HG02981 (cell line): ENCODE measurements around the gene RPL23.

Experiments used
- ATAC-seq: cut with Tn5 transposase; IDR thresholded peaks from one replicate; pipeline ENCODE4 v1.9.1; 2021; ENCODE audit warnings: mild to moderate bottlenecking, moderate library complexity; ENCODE audit not compliant: unreplicated experiment

Gene RPL23

GRCh38 chr17:38853292-38854219 is at the start of gene RPL23:
Gene RPL23, minus strand, starts transcription at chr17:38853721. Its CDS starts 11 bp downstream, at chr17:38853710.
- ATAC-seq, result peak; percentile 77

GRCh38 chr17:38900978-38901656 is 47.6 kb upstream of the RPL23 start:
- no peak for ATAC-seq

- peak; percentile 15 for ATAC-seq
These were observed 45.9 kb upstream of the RPL23 start for GRCh38 chr17:38899421-38899820.

- ATAC-seq, result peak; percentile 69
These were observed 45.4 kb upstream of the RPL23 start for GRCh38 chr17:38898812-38899348.

- peak; percentile 9 for ATAC-seq
These were observed 44.8 kb upstream of the RPL23 start for GRCh38 chr17:38898291-38898679.

- no peak for ATAC-seq
These were observed 44.3 kb upstream of the RPL23 start for GRCh38 chr17:38897671-38898290.

GRCh38 chr17:38897176-38897575 is 43.7 kb upstream of the RPL23 start:
- no peak for ATAC-seq

GRCh38 chr17:38896346-38896954 is 42.9 kb upstream of the RPL23 start:
- no peak for ATAC-seq

GRCh38 chr17:38894276-38894675 is 40.8 kb upstream of the RPL23 start:
- ATAC-seq, result no peak

- ATAC-seq, result no peak
These were observed 40.1 kb upstream of the RPL23 start for GRCh38 chr17:38893607-38894006.

- no peak for ATAC-seq
These were observed 39.6 kb upstream of the RPL23 start for GRCh38 chr17:38893113-38893512.

GRCh38 chr17:38892620-38893019 is 39.1 kb upstream of the RPL23 start:
- ATAC-seq, result no peak

- no peak for ATAC-seq
These were observed 38.6 kb upstream of the RPL23 start for GRCh38 chr17:38892083-38892482.

- ATAC-seq, result no peak
These were observed 37.9 kb upstream of the RPL23 start for GRCh38 chr17:38891441-38891840.

- ATAC-seq, result no peak
These were observed 36.9 kb upstream of the RPL23 start for GRCh38 chr17:38890410-38890746.

- no peak for ATAC-seq
These were observed 36.4 kb upstream of the RPL23 start for GRCh38 chr17:38889745-38890409.

GRCh38 chr17:38888842-38889241 is 35.3 kb upstream of the RPL23 start:
- ATAC-seq, result no peak

- no peak for ATAC-seq
These were observed 33.1 kb upstream of the RPL23 start for GRCh38 chr17:38886643-38887010.

GRCh38 chr17:38885728-38886642 is 32.5 kb upstream of the RPL23 start:
- no peak for ATAC-seq
